PC-3 (cell line): ENCODE measurements around the gene FAF2. TPM values are rescaled to one million over a fixed set of nuclear protein-coding genes. Genes with fewer than 3 reads are reported as not detected.

Source experiments
- total RNA-seq: library from RNA; depleted of rRNA; stranded (reverse); fragments of >200 nt; gene quantifications from 2 replicates; pipeline ENCODE4 v1.2.3, GENCODE V29; 2014; rRNA removed

FAF2 gene
- total RNA-seq, 1 experiment from 2014 or later: 51.4 TPM

Other genes starting within 250 kb of the FAF2 start
- gene SIMC1, start 210.0 kb upstream of the FAF2 start, total RNA-seq: 7.5 and 15.4 TPM in 2 replicates
- gene KIAA1191, start 86.6 kb upstream of the FAF2 start, total RNA-seq: 69.5 and 81.1 TPM in 2 replicates
- 0.15 and 2.6 TPM in 2 replicates for gene ARL10, start 82.9 kb upstream of the FAF2 start, total RNA-seq
- gene NOP16, start 59.8 kb upstream of the FAF2 start, total RNA-seq: 92.6 and 103 TPM in 2 replicates
- 164 and 174 TPM in 2 replicates for gene HIGD2A, start 59.6 kb upstream of the FAF2 start, total RNA-seq
- 354 and 460 TPM in 2 replicates for gene CLTB, start 31.8 kb upstream of the FAF2 start, total RNA-seq
- 19.2 and 28.3 TPM in 2 replicates for gene RNF44, start 89.0 kb downstream of the FAF2 start, total RNA-seq
- gene CDHR2, start 101.0 kb downstream of the FAF2 start, total RNA-seq: 0.07 TPM in 1 of 2 replicates, not detected in the other
- gene GPRIN1, start 161.8 kb downstream of the FAF2 start, total RNA-seq: 18.7 and 19.9 TPM in 2 replicates
- 2.1 and 8.6 TPM in 2 replicates for gene SNCB, start 182.1 kb downstream of the FAF2 start, total RNA-seq
- not detected in 2 replicates for gene EIF4E1B, start 182.3 kb downstream of the FAF2 start, total RNA-seq
- gene TSPAN17, start 199.1 kb downstream of the FAF2 start, total RNA-seq: 47.3 and 56.3 TPM in 2 replicates